ENCODE measurements around the gene CDK5. TPM values are rescaled to one million over a fixed set of nuclear protein-coding genes. Genes with fewer than 3 reads are reported as not detected.

Gene CDK5
- total RNA-seq, 1 donor from 2014 or later, result 7.5 TPM

- TF ChIP-seq CTCF (IDR thresholded peaks at IDR 0.05), result no peak
- ChIA-PET CTCF (no interaction called here), POLR2A (no interaction called here)
- Mint-ChIP-seq H3K4me1 (no peaks in the 10 kb centered on the region), H3K4me3 (no peak overlapping the region), H3K27ac (no peak overlapping the region), H3K36me3 (ENCODE audit: low read depth) (peaks cover 67% of the 10 kb centered on the region), H3K27me3 (no peaks in the 10 kb centered on the region), H3K9me3 (no peaks in the 10 kb centered on the region)
- no peak for DNase-seq
- ATAC-seq (ENCODE audit: low read depth), result no peak
- intact Hi-C loops (cut with micrococcal nuclease), result no loop called here
Observed at GRCh38 chr7:151071032-151071866, 13.6 kb upstream of the CDK5 start.

- intact Hi-C loops (cut with micrococcal nuclease), result no loop called here
- ATAC-seq (ENCODE audit: low read depth) (no peak), DNase-seq (no peak)
- ChIA-PET POLR2A (no interaction called here), CTCF (no interaction called here)
- Mint-ChIP-seq H3K4me3 (no peak overlapping the region), H3K27ac (no peak overlapping the region), H3K36me3 (ENCODE audit: low read depth) (peaks cover 63% of the 10 kb centered on the region), H3K27me3 (no peaks in the 10 kb centered on the region), H3K9me3 (no peaks in the 10 kb centered on the region), H3K4me1 (no peaks in the 10 kb centered on the region)
- TF ChIP-seq CTCF (IDR thresholded peaks at IDR 0.05), result no peak
Observed at GRCh38 chr7:151070574-151070960, 12.9 kb upstream of the CDK5 start.

GRCh38 chr7:151069841-151070573 is 12.3 kb upstream of the CDK5 start:
- TF ChIP-seq CTCF (IDR thresholded peaks at IDR 0.05), result no peak
- no peak overlapping the region for H3K4me3 Mint-ChIP-seq
- H3K36me3 Mint-ChIP-seq (ENCODE audit: low read depth), result peaks cover 65% of the 10 kb centered on the region
- intact Hi-C loops (cut with micrococcal nuclease), result no loop called here
- no peaks in the 10 kb centered on the region for H3K9me3 Mint-ChIP-seq
- DNase-seq (no peak), ATAC-seq (ENCODE audit: low read depth) (no peak)
- POLR2A ChIA-PET, result no interaction called here
- no peak overlapping the region for H3K27ac Mint-ChIP-seq
- CTCF ChIA-PET, result no interaction called here
- no peaks in the 10 kb centered on the region for H3K27me3 Mint-ChIP-seq
- no peaks in the 10 kb centered on the region for H3K4me1 Mint-ChIP-seq

- ATAC-seq (ENCODE audit: low read depth) (no peak), DNase-seq (no peak)
- H3K36me3 Mint-ChIP-seq (ENCODE audit: low read depth), result peaks cover 63% of the 10 kb centered on the region
- ChIA-PET POLR2A (interaction anchor here (1.4 kb wide), 1 partner anchor 40 kb away, joined by 3 read pairs; the partner anchor contains the start of gene ABCB8), CTCF (no interaction called here)
- intact Hi-C loops (cut with micrococcal nuclease), result no loop called here
- H3K27me3 Mint-ChIP-seq, result no peaks in the 10 kb centered on the region
- no peak overlapping the region for H3K4me3 Mint-ChIP-seq
- no peaks in the 10 kb centered on the region for H3K4me1 Mint-ChIP-seq
- no peaks in the 10 kb centered on the region for H3K9me3 Mint-ChIP-seq
- H3K27ac Mint-ChIP-seq, result no peak overlapping the region
- TF ChIP-seq CTCF (IDR thresholded peaks at IDR 0.05), result no peak
Observed at GRCh38 chr7:151068069-151068773, 10.5 kb upstream of the CDK5 start.

Data from activated B cell treated with CpG ODN at 0.5 μM for 24 hours (primary cell).